Body of pancreas (tissue), 4 donors: Measurements from ENCODE around the gene DUXB.

Source experiments
- CTCF ChIP-seq, 7 experiments: fragments of 450-650 bp in 4 of 7; fragments of 200-600 bp in 3 of 7; sonication (generic) in 3 of 7; IDR thresholded peaks; one replicate each; pipeline ENCODE4 v1.5.1; 2016 to 2019; ENCODE audit warnings: antibody characterized with exemption in 7 of 7
- POLR2A ChIP-seq, 3 donors: fragments of 450-650 bp; IDR thresholded peaks; one replicate each; pipeline ENCODE4 v1.6.1; 2016; ENCODE audit warnings: antibody characterized with exemption in 3 of 3, mild to moderate bottlenecking in 2 of 3

GRCh38 chr16:75679366-75679765 lies 21.9 kb downstream of the DUXB start:
- TF ChIP-seq POLR2A (IDR thresholded peaks at IDR 0.05): no peak
- TF ChIP-seq CTCF (IDR thresholded peaks at IDR 0.05): no peak
